H9 (cell line): ENCODE measurements around the gene GSE1. TPM values are rescaled to one million over a fixed set of nuclear protein-coding genes. Genes with fewer than 3 reads are reported as not detected.

Source experiments
- DNase-seq: peaks from one replicate; pipeline ENCODE4 v3.0.0-alpha.2; 2017
- H2AFZ ChIP-seq: one replicate; pipeline ENCODE4 v1.6.1; 2013; ENCODE audit warnings: mild to moderate bottlenecking, low read length, control low read depth, moderate library complexity
- H2AK5ac ChIP-seq: 2 replicates; pipeline ENCODE4 v1.6.1; 2013; ENCODE audit warnings: low read length, control low read depth, mixed read lengths; ENCODE audit not compliant: insufficient read length
- H2BK120ac ChIP-seq: one replicate; pipeline ENCODE4 v1.6.1; 2013; ENCODE audit warnings: low read depth, mild to moderate bottlenecking, low read length, control low read depth, inconsistent platforms; ENCODE audit not compliant: poor library complexity, severe bottlenecking
- H2BK12ac ChIP-seq: 2 replicates; pipeline ENCODE4 v1.6.1; 2013; ENCODE audit warnings: low read length, control low read depth, mixed read lengths, low read depth; ENCODE audit not compliant: insufficient read length
- H2BK15ac ChIP-seq: 2 replicates; pipeline ENCODE4 v1.6.1; 2013; ENCODE audit warnings: low read depth, low read length, control low read depth
- H2BK20ac ChIP-seq: one replicate; pipeline ENCODE4 v1.6.1; 2013; ENCODE audit warnings: low read depth, mild to moderate bottlenecking, low read length, control low read depth, inconsistent platforms; ENCODE audit not compliant: poor library complexity, severe bottlenecking
- H2BK5ac ChIP-seq: 2 replicates; pipeline ENCODE4 v1.6.1; 2013; ENCODE audit warnings: low read length, control low read depth, mixed read lengths; ENCODE audit not compliant: insufficient read length
- H3K14ac ChIP-seq: 2 replicates; pipeline ENCODE4 v1.6.1; 2013; ENCODE audit warnings: low read length, control low read depth; ENCODE audit not compliant: insufficient read depth
- H3K18ac ChIP-seq: 2 replicates; pipeline ENCODE4 v1.6.1; 2013; ENCODE audit warnings: low read depth, mild to moderate bottlenecking, mixed read lengths, low read length, control low read depth; ENCODE audit not compliant: insufficient read length
- H3K23ac ChIP-seq: 2 replicates; pipeline ENCODE4 v1.6.1; 2013; ENCODE audit warnings: low read length, control low read depth, mixed read lengths, low read depth; ENCODE audit not compliant: insufficient read length
- H3K23me2 ChIP-seq: 2 replicates; pipeline ENCODE4 v1.6.1; 2013; ENCODE audit warnings: low read depth, mild to moderate bottlenecking, mixed read lengths, low read length, control low read depth; ENCODE audit not compliant: insufficient read length, poor library complexity, severe bottlenecking
- H3K27ac ChIP-seq: 2 replicates; pipeline ENCODE4 v1.5.1; 2013; ENCODE audit warnings: low read length, control low read depth, mixed read lengths, low read depth; ENCODE audit not compliant: insufficient read length
- H3K27me3 ChIP-seq: 2 replicates; pipeline ENCODE4 v1.6.1; 2013; ENCODE audit warnings: low read length, control low read depth, inconsistent platforms; ENCODE audit not compliant: insufficient read depth
- H3K4ac ChIP-seq: 2 replicates; pipeline ENCODE4 v1.6.1; 2013; ENCODE audit warnings: low read depth, mild to moderate bottlenecking, control low read depth, inconsistent platforms, low read length, moderate library complexity
- H3K4me1 ChIP-seq: 2 replicates; pipeline ENCODE4 v1.6.1; 2013; ENCODE audit warnings: low read length, control low read depth, inconsistent platforms; ENCODE audit not compliant: insufficient read depth
- H3K4me2 ChIP-seq: 2 replicates; pipeline ENCODE4 v1.6.1; 2013; ENCODE audit warnings: low read length, control low read depth, mixed read lengths; ENCODE audit not compliant: insufficient read length, insufficient read depth
- H3K56ac ChIP-seq: 2 replicates; pipeline ENCODE4 v1.6.1; 2013; ENCODE audit warnings: low read depth, mild to moderate bottlenecking, mixed read lengths, low read length, control low read depth; ENCODE audit not compliant: insufficient read length
- H3K79me1 ChIP-seq: 2 replicates; pipeline ENCODE4 v1.6.1; 2013; ENCODE audit warnings: low read depth, mild to moderate bottlenecking, moderate library complexity, low read length, control low read depth, inconsistent platforms; ENCODE audit not compliant: insufficient read depth, poor library complexity, severe bottlenecking
- H3K79me2 ChIP-seq: 2 replicates; pipeline ENCODE4 v1.6.1; 2013; ENCODE audit warnings: low read length, control low read depth, inconsistent platforms; ENCODE audit not compliant: insufficient read depth
- H3K9ac ChIP-seq: 2 replicates; pipeline ENCODE4 v1.6.1; 2013; ENCODE audit warnings: low read length, control low read depth, mixed read lengths; ENCODE audit not compliant: insufficient read length; ENCODE audit errors: extremely low read depth
- H3K9me3 ChIP-seq: one replicate; pipeline ENCODE4 v1.6.1; 2013; ENCODE audit warnings: low read depth, low read length, inconsistent platforms; ENCODE audit not compliant: control insufficient read depth
- H3T11ph ChIP-seq: one replicate; pipeline ENCODE4 v1.6.1; 2013; ENCODE audit warnings: mild to moderate bottlenecking, low read length, control low read depth, inconsistent platforms
- H4K20me1 ChIP-seq: one replicate; pipeline ENCODE4 v1.6.1; 2013; ENCODE audit not compliant: control insufficient read depth, insufficient read length, insufficient read depth
- H4K5ac ChIP-seq: 2 replicates; pipeline ENCODE4 v1.6.1; 2013; ENCODE audit warnings: low read depth, mild to moderate bottlenecking, mixed read lengths, low read length, control low read depth; ENCODE audit not compliant: insufficient read length
- H4K8ac ChIP-seq: replicated peaks from 2 replicates; pipeline ENCODE4 v1.6.1; 2013; ENCODE audit warnings: low read length, control low read depth, mixed read lengths, low read depth; ENCODE audit not compliant: insufficient read length
- H4K91ac ChIP-seq: 2 replicates; pipeline ENCODE4 v1.6.1; 2013; ENCODE audit warnings: low read depth, mild to moderate bottlenecking, moderate library complexity, mixed read lengths, low read length, control low read depth; ENCODE audit not compliant: insufficient read length
- H3K27ac Mint-ChIP-seq, 3 experiments: 2 replicates in 2 of 3; 3 replicates in 1 of 3; pipeline ENCODE4 v1.8.0; 2020 to 2021; ENCODE audit warnings: mixed read lengths in 3 of 3, mild to moderate bottlenecking in 1 of 3, moderate library complexity in 1 of 3
- H3K27me3 Mint-ChIP-seq: 2 replicates; pipeline ENCODE4 v1.8.0; 2021; ENCODE audit warnings: low read depth, mild to moderate bottlenecking, moderate library complexity, mixed read lengths
- H3K36me3 Mint-ChIP-seq, 3 experiments: 2 replicates in 2 of 3; 3 replicates in 1 of 3; pipeline ENCODE4 v1.8.0; 2020 to 2021; ENCODE audit warnings: low read depth in 3 of 3, mixed read lengths in 3 of 3; ENCODE audit not compliant: insufficient read depth in 1 of 3
- H3K4me1 Mint-ChIP-seq, 2 experiments: 2 replicates each; pipeline ENCODE4 v1.8.0; 2020; ENCODE audit warnings: mixed read lengths in 2 of 2
- H3K4me3 Mint-ChIP-seq, 2 experiments: 2 replicates in 1 of 2; 3 replicates in 1 of 2; pipeline ENCODE4 v1.8.0; 2020 to 2021; ENCODE audit warnings: mild to moderate bottlenecking in 2 of 2, mixed read lengths in 2 of 2, moderate library complexity in 1 of 2
- H3K9me3 Mint-ChIP-seq, 2 experiments: 2 replicates in 1 of 2; 3 replicates in 1 of 2; pipeline ENCODE4 v1.8.0; 2020; ENCODE audit warnings: mild to moderate bottlenecking in 2 of 2, mixed read lengths in 2 of 2, moderate library complexity in 1 of 2
- CTCF ChIP-seq: fragments of 200-600 bp; sonication (generic); conservative IDR thresholded peaks from 3 replicates; pipeline ENCODE4 v1.8.0; 2021; ENCODE audit warnings: antibody characterized with exemption, mild to moderate bottlenecking
- WGBS: extraction: QIAGEN DNeasy Blood & Tissue Kit; methylation state at CpG from one replicate; pipeline ENCODE4 v1.1.7; 2013; ENCODE audit warnings: missing lambda C conversion rate, low lambda C conversion rate, mixed read lengths; ENCODE audit not compliant: insufficient read length; ENCODE audit errors: extremely low coverage; 5-methylcytosine and 5-hydroxymethylcytosine counted together
- total RNA-seq: library from RNA; stranded (reverse); gene quantifications from 2 replicates; pipeline ENCODE4 v1.2.1, GENCODE V29; 2021

GSE1 gene
- total RNA-seq, 1 experiment from 2014 or later: 125 TPM

DNA sequence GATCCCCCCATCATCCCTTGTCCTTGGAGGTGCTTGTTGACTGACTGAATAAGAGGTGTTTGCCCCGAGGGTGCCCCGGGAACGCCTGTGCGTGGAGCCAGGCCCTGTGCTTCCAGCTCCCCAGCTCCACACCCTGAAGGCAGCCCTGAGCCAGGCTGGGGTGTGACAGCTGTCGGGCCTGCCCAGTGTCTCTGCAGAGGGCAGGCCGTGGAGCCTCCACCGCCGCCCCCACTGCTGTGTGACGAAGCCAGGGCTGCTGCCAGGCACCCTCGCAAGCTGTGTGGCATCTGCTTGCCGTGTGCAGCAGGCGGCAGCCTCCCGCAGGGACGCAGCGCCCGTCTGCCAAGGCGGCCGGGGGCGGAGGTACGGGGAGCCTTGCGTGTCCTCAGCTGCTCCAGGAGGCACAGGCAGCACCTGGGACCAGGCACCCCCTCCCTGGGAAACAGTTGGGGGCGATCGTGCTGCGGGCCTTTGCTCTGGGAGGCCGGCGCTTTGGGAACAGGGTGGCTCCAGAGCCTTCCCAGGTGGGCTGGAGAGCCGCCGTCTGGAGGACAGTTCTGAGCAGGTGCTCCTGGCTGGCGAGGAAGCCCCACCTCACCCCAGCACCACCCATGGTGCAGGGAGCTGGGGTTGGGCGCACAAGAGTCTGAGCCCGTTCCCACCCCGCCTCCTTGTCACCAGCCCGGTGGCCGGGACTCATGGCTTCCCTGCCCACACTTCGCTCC is 26.6 kb downstream of the GSE1 start:
- H3K79me1 ChIP-seq: peaks cover 6% of the 10 kb centered on the region
- H2BK20ac ChIP-seq: no peak overlapping the region
- no CpG with 5 or more reads among the region's 35 CpGs for WGBS
- no peak overlapping the region for H2BK12ac ChIP-seq
- H3K4me2 ChIP-seq: no peak overlapping the region
- H3K4me1 ChIP-seq: no peaks in the 10 kb centered on the region
- peaks cover 2 to 31% (median 19%) of the 10 kb centered on the region in 3 experiments; a peak in 6 of 7 replicates for H3K36me3 Mint-ChIP-seq
- no peaks in the 10 kb centered on the region for H4K20me1 ChIP-seq
- no peak overlapping the region for H4K91ac ChIP-seq
- H3K9me3 ChIP-seq: no peaks in the 10 kb centered on the region
- no peaks in the 10 kb centered on the region for H3K27me3 Mint-ChIP-seq
- H4K8ac ChIP-seq: no peak overlapping the region
- no peak overlapping the region for H2BK120ac ChIP-seq
- H3K4me3 Mint-ChIP-seq: no peak overlapping the region; a peak in 1 of 5 replicates
- H3K9ac ChIP-seq: no peak overlapping the region
- peaks cover 6 to 10% of the 10 kb centered on the region in 2 experiments; a peak in 3 of 4 replicates for H3K4me1 Mint-ChIP-seq
- H3K18ac ChIP-seq: no peak overlapping the region
- H3K27me3 ChIP-seq: no peaks in the 10 kb centered on the region
- no peak overlapping the region for H2AK5ac ChIP-seq
- H3K27ac Mint-ChIP-seq: peak overlapping the region in 2 of 3 experiments; percentile 39 to 76; a peak in 2 of 7 replicates
- H2BK5ac ChIP-seq: no peak overlapping the region
- H3K56ac ChIP-seq: no peak overlapping the region
- no peak overlapping the region for H3T11ph ChIP-seq
- no peaks in the 10 kb centered on the region for H3K9me3 Mint-ChIP-seq
- peaks cover 2% of the 10 kb centered on the region; the same call in 1 of the 2 replicates for H3K79me2 ChIP-seq
- no peak overlapping the region; the same call in 1 of the 2 replicates for H3K14ac ChIP-seq
- no peak overlapping the region for H3K23ac ChIP-seq
- no peak overlapping the region for H3K4ac ChIP-seq
- H2AFZ ChIP-seq: no peak overlapping the region
- no peak overlapping the region for H4K5ac ChIP-seq
- no peak overlapping the region for H2BK15ac ChIP-seq
- no peak for TF ChIP-seq CTCF
- H3K23me2 ChIP-seq: no peaks in the 10 kb centered on the region
- DNase-seq: no peak
- no peak overlapping the region for H3K27ac ChIP-seq
